Caco-2 (cell line): Measurements from ENCODE around the gene PALM. TPM values are rescaled to one million over a fixed set of nuclear protein-coding genes. Genes with fewer than 3 reads are reported as not detected.
"Not testable (repeated sequence)": the region's sequence is repeated elsewhere in the genome, so short reads cannot be mapped to it uniquely, and the experiment has no call there.

ENCODE experiments used
- BruUV-seq: library from RNA; stranded (reverse); fragments of 400-500 nt; replicated peaks from 2 replicates; lab custom pipeline; 2021; lab: Mats Ljungman, UMichigan
- CTCF ChIA-PET: fragments of 300-600 bp; sonication (Branson Sonifier 250); formaldehyde crosslinking; loops from one replicate; lab custom pipeline; 2022; ENCODE audit warnings: antibody characterized with exemption; lab: Charles Lee
- POLR2A ChIA-PET: fragments of 300-600 bp; sonication (Branson Sonifier 250); formaldehyde crosslinking; loops from one replicate; lab custom pipeline; 2022; ENCODE audit warnings: antibody characterized with exemption; lab: Charles Lee
- DNase-seq, 2 experiments: peaks; one replicate each; pipeline versions ENCODE4 v3.0.0 to v3.0.0-alpha.2; 2020 to 2022
- H3K27me3 ChIP-seq: replicated peaks from 2 replicates; pipeline ENCODE4 v1.6.0; 2011; ENCODE audit warnings: low read length; ENCODE audit not compliant: control insufficient read depth, insufficient read depth
- H3K36me3 ChIP-seq: 2 replicates; pipeline ENCODE4 v1.5.1; 2011; ENCODE audit warnings: low read length; ENCODE audit not compliant: control insufficient read depth, insufficient read depth
- H3K4me1 ChIP-seq: fragments of 250-450 bp; sonication (Bioruptor Pico); 2 replicates; pipeline ENCODE4 v1.5.1; 2020; ENCODE audit warnings: mild to moderate bottlenecking
- H3K4me3 ChIP-seq: 2 replicates; pipeline ENCODE4 v1.5.1; 2011; ENCODE audit warnings: low read depth, mild to moderate bottlenecking, control low read depth, low read length
- H3K9me3 ChIP-seq: fragments of 250-450 bp; sonication (Bioruptor Pico); 2 replicates; pipeline ENCODE4 v1.5.1; 2020; ENCODE audit warnings: mild to moderate bottlenecking, moderate library complexity
- H3K27ac Mint-ChIP-seq: one replicate; pipeline ENCODE4 v1.8.0; 2022; ENCODE audit warnings: mixed read lengths; ENCODE audit not compliant: unreplicated experiment
- H3K27me3 Mint-ChIP-seq: one replicate; pipeline ENCODE4 v1.8.0; 2022; ENCODE audit warnings: mixed read lengths; ENCODE audit not compliant: insufficient read depth, unreplicated experiment
- H3K36me3 Mint-ChIP-seq: one replicate; pipeline ENCODE4 v1.8.0; 2022; ENCODE audit warnings: mild to moderate bottlenecking, mixed read lengths; ENCODE audit not compliant: insufficient read depth, unreplicated experiment
- H3K4me1 Mint-ChIP-seq: one replicate; pipeline ENCODE4 v1.8.0; 2022; ENCODE audit warnings: low read depth, mixed read lengths; ENCODE audit not compliant: unreplicated experiment
- H3K4me3 Mint-ChIP-seq: one replicate; pipeline ENCODE4 v1.8.0; 2022; ENCODE audit warnings: mild to moderate bottlenecking, moderate library complexity, mixed read lengths; ENCODE audit not compliant: unreplicated experiment
- H3K9me3 Mint-ChIP-seq: one replicate; pipeline ENCODE4 v1.8.0; 2022; ENCODE audit warnings: mixed read lengths; ENCODE audit not compliant: unreplicated experiment
- intact Hi-C: fragments of 100-400 bp; cut with micrococcal nuclease; formaldehyde crosslinking; loops from one replicate; pipeline ENCODE4 v1.10.0; 2022; ENCODE audit not compliant: unreplicated experiment
- total RNA-seq: library from RNA; stranded (reverse); gene quantifications from 2 replicates; pipeline ENCODE4 v1.2.3, GENCODE V29; 2022
- TF ChIP-seq, protein P1 (sequence below), 2 experiments: fragments of 200-600 bp in 1 of 2; IDR thresholded peaks; 1 replicate in 1 of 2; 2 replicates in 1 of 2; pipeline versions ENCODE4 v1.5.1 to v1.8.0; 2011 to 2022; ENCODE audit warnings: antibody characterized with exemption in 1 of 2, control low read depth in 1 of 2, inconsistent platforms in 1 of 2, low read depth in 1 of 2, low read length in 1 of 2, mild to moderate bottlenecking in 1 of 2, moderate library complexity in 1 of 2; ENCODE audit not compliant: insufficient read depth in 1 of 2, severe bottlenecking in 1 of 2, unreplicated experiment in 1 of 2

Gene PALM
- total RNA-seq, 1 experiment from 2014 or later = 16.1 TPM

DNA sequence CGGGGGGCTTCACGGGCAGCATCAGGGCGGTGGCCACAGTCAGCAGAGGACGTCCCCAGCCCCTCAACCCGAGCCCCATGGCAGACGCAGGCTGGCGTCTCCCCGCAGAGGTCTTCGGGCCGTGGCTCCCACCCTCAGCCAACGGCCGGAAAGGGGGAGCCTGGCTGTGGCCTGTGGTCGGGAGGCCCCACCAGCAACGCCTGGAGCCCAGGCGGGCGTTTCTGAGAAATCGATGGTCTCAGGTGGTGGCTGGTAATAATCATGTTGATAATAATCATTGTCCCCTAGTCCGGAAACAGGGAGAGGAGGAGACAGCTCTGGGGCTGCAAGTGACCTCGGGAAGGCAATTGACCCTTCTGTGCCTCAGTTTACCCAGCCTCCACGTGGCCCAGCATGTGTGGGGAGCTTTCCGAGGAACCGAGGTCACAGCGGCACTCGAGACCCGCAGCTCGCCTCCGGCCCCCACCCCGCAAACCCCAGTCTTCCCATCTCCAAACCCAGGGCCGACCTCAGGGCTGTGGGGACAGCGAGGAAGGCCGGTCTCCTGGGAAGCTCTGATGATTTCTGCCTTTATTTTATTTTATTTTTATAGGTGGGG is 13.3 kb upstream of the PALM start, which contains the start of gene PRSS57:
TSS of gene PRSS57 (minus strand) at position 101 of the 598 bp plus-strand sequence. CDS start at position 79, 22 bp downstream.
- Histone ChIP-seq H3K36me3 (no peaks in the 10 kb centered on the region), H3K4me1 (no peaks in the 10 kb centered on the region), H3K27me3 (no peaks in the 10 kb centered on the region), H3K4me3 (no peak within 1 kb of the TSS), H3K9me3 (no peaks in the 10 kb centered on the region)
- H3K36me3 Mint-ChIP-seq = no peaks in the 10 kb centered on the region
- CTCF ChIA-PET = interaction anchor here (0.6 kb wide), 1 partner anchor 277 kb away, joined by 3 read pairs; no protein-coding TSS in a partner anchor
- no peaks in the 10 kb centered on the region for H3K9me3 Mint-ChIP-seq
- TF ChIP-seq, protein P1, sequence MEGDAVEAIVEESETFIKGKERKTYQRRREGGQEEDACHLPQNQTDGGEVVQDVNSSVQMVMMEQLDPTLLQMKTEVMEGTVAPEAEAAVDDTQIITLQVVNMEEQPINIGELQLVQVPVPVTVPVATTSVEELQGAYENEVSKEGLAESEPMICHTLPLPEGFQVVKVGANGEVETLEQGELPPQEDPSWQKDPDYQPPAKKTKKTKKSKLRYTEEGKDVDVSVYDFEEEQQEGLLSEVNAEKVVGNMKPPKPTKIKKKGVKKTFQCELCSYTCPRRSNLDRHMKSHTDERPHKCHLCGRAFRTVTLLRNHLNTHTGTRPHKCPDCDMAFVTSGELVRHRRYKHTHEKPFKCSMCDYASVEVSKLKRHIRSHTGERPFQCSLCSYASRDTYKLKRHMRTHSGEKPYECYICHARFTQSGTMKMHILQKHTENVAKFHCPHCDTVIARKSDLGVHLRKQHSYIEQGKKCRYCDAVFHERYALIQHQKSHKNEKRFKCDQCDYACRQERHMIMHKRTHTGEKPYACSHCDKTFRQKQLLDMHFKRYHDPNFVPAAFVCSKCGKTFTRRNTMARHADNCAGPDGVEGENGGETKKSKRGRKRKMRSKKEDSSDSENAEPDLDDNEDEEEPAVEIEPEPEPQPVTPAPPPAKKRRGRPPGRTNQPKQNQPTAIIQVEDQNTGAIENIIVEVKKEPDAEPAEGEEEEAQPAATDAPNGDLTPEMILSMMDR (IDR thresholded peaks at IDR 0.05; ENCODE audit: insufficient read depth in 1 of 2, low read depth in 1 of 2, low read length in 1 of 2, severe bottlenecking in 1 of 2, unreplicated experiment in 1 of 2) = no peak
- H3K27ac Mint-ChIP-seq = no peak within 1 kb of the TSS
- H3K27me3 Mint-ChIP-seq = no peaks in the 10 kb centered on the region
- POLR2A ChIA-PET = no interaction called here
- DNase-seq = no peak
- no peaks in the 10 kb centered on the region for H3K4me1 Mint-ChIP-seq
- intact Hi-C loops = no loop called here
- no TSS peak for BruUV-seq
- H3K4me3 Mint-ChIP-seq = no peak within 1 kb of the TSS

DNA sequence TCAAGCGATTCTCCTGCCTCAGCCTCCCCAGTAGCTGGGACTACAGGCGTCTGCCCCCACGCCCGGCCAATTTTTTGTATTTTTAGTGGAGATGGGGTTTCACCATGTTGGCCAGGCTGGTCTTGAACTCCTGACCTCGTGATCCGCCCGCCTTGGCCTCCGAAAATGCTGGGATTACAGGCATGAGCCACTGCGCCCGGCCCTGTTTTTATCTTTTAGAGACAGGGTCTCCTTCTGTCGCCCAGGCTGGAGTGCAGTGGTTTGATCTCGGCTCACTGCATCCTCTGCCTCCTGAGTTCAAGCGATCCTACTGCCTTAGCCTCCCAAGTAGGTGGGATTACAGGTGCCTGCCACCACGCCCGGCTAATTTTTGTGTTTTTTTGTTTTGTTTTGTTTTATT is 10.2 kb upstream of the PALM start:
- H3K27ac Mint-ChIP-seq, BruUV-seq, CTCF ChIA-PET, H3K36me3 ChIP-seq, H3K4me3 ChIP-seq, intact Hi-C loops, DNase-seq, H3K27me3 Mint-ChIP-seq, H3K9me3 Mint-ChIP-seq, H3K4me1 ChIP-seq, H3K27me3 ChIP-seq, H3K4me1 Mint-ChIP-seq, H3K9me3 ChIP-seq, H3K4me3 Mint-ChIP-seq, H3K36me3 Mint-ChIP-seq, POLR2A ChIA-PET: not testable (repeated sequence)

DNA sequence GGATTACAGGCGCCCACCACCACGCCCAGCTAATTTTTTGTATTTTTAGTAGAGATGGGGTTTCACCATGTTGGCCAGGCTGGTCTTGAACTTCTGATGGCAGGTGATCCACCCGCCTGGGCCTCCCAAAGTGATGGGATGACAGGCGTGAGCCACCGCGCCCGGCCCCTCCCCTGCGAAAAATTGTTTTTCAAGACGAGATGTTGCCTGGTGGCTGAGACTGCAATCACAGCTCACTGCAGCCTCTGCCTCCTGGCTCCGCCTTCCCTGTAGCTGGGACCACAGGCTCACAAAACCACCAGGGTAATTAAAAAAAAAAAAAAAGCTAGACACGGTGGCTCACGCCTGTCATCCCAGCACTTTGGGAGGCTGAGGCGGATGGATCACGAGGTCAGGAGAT is 8.8 kb upstream of the PALM start:
- H3K9me3 ChIP-seq, BruUV-seq, intact Hi-C loops, H3K4me3 Mint-ChIP-seq, H3K9me3 Mint-ChIP-seq, H3K27me3 ChIP-seq, H3K36me3 Mint-ChIP-seq, DNase-seq, H3K27ac Mint-ChIP-seq, H3K36me3 ChIP-seq, H3K4me3 ChIP-seq, H3K4me1 Mint-ChIP-seq, H3K4me1 ChIP-seq, H3K27me3 Mint-ChIP-seq: not testable (repeated sequence)
- POLR2A ChIA-PET = interaction anchor here (0.6 kb wide), 1 partner anchor 58 kb away, joined by 4 read pairs; no protein-coding TSS in a partner anchor
- CTCF ChIA-PET = interaction anchor here (0.7 kb wide), 1 partner anchor 33 kb away, joined by 4 read pairs; no protein-coding TSS in a partner anchor

DNA sequence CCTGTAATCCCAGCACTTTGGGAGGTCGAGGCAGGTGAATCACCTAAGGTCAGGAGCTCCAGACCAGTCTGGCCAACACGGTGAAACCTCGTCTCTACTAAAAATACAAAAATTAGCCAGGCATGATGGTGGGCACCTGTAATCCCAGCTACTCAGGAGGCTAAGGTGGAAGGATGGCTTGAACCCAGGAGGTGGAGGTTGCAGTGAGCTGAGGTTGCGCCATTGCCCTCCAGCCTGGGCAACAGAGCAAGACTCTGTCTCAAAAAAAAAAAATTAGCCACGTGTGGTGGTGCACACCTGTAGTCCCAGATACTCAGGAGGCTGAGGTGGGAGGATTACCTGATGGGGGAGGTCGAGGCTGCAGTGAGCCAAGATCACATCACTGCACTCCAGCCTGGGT is 5.9 kb upstream of the PALM start:
- POLR2A ChIA-PET, H3K27me3 ChIP-seq, H3K36me3 Mint-ChIP-seq, H3K4me1 ChIP-seq, intact Hi-C loops, H3K4me3 ChIP-seq, H3K27me3 Mint-ChIP-seq, H3K36me3 ChIP-seq, H3K9me3 Mint-ChIP-seq, BruUV-seq, CTCF ChIA-PET, H3K9me3 ChIP-seq, DNase-seq, H3K27ac Mint-ChIP-seq, H3K4me1 Mint-ChIP-seq, H3K4me3 Mint-ChIP-seq: not testable (repeated sequence)
